NCI-H2196 (cell line): ENCODE data around the gene CFAP70.
"Not testable (repeated sequence)": the region's sequence is repeated elsewhere in the genome, so short reads cannot be mapped to it uniquely, and the experiment has no call there.

Source experiments
- DNase-seq: peaks from one replicate; lab custom pipeline; 2025; ENCODE audit not compliant: unreplicated experiment; lab: John Stamatoyannopoulos, UW

CFAP70 gene

GRCh38 chr10:73340121-73340520 is 18.5 kb downstream of the CFAP70 start:
- DNase-seq = no peak

- no peak for DNase-seq
Measured at GRCh38 chr10:73339436-73339835, 19.2 kb downstream of the CFAP70 start.

- DNase-seq = no peak
Measured at GRCh38 chr10:73338801-73339368, 19.8 kb downstream of the CFAP70 start.

DNA sequence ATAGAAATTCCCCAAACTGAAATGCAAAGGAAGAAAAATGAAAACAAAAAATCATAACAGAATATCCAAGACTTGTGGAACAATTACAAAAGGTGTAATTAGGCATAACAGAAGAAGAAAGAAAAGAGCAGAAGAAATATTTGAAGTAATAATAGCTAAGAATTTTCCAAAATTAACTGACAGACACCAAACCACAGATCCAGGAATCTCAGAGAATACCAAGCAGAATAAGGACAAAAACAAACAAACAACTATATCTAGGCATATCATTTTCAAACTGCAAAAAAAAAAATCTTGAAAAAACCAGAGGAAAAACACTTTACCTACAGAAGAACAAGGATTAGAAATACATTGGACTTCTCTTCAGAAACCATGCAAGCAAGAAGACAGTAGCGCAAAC is 25.5 kb downstream of the CFAP70 start:
- DNase-seq = no peak

- no peak for DNase-seq
Measured at GRCh38 chr10:73332379-73332778, 26.3 kb downstream of the CFAP70 start.

DNA sequence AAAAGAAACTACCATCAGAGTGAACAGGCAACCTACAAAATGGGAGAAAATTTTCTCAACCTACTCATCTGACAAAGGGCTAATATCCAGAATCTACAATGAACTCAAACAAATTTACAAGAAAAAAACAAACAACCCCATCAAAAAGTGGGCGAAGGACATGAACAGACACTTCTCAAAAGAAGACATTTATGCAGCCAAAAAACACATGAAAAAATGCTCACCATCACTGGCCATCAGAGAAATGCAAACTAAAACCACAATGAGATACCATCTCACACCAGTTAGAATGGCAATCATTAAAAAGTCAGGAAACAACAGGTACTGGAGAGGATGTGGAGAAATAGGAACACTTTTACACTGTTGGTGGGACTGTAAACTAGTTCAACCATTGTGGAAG is 30.1 kb downstream of the CFAP70 start:
- not testable (repeated sequence) for DNase-seq

DNA sequence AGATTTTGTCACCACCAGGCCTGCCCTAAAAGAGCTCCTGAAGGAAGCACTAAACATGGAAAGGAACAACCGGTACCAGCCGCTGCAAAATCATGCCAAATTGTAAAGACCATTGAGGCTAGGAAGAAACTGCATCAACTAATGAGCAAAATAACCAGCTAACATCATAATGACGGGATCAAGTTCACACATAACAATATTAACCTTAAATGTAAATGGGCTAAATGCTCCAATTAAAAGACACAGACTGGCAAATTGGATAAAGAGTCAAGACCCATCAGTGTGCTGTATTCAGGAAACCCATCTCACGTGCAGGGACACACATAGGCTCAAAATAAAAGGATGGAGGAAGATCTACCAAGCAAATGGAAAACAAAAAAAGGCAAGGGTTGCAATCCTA is 33.4 kb downstream of the CFAP70 start:
- DNase-seq = not testable (repeated sequence)

GRCh38 chr10:73323582-73323981 is 35.1 kb downstream of the CFAP70 start:
- DNase-seq = not testable (repeated sequence)

- DNase-seq = no peak
Measured at GRCh38 chr10:73310475-73310874, 48.2 kb downstream of the CFAP70 start.

DNA sequence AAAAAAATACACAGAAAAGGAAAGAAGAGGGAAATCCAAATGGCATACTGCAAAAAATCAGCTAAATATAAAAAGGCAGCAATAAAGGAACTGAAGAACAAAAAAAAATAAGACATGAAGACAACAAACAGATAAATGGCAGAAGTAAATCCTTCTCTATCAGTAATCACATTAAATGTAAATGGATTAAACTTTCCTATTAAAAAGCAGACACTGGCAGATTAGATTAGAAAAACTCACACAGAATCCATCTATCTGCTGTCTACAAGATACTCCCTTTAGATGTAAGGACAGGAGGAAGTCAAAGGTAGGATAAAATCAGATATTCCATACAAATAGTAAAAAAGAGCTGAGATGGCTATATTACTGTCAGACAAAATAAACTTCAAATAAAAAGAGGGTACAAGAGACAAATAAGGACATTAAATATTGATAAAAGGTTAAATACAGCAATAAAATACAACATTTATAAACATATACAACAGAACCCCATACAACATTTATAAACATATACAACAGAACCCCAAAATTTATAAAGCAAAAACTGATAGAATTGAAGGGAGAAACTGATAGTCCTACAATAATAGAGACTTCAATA is 51.4 kb downstream of the CFAP70 start:
- DNase-seq = no peak

GRCh38 chr10:73306171-73306708 is 52.4 kb downstream of the CFAP70 start:
- DNase-seq = no peak

GRCh38 chr10:73296946-73297345 is 61.7 kb downstream of the CFAP70 start:
- DNase-seq = no peak

DNA sequence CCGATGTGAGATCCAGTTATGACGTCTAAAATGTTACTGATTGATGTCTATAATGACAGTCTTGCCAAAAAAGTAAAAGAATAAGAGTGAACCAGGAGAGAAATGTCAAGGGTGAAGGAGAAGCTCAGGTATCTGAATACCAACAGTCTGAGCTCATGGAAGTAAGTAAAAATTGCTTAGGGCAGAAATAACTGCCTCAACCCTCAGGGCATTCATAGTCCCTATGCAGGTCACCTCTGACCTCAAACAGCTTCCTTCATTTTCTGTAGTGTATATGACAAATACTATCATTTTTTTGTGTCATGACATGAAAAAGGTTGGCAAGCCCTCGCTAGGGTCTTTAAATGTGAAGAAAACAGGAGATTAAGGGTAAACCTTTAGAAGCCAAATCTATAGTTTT is 65.2 kb downstream of the CFAP70 start:
- no peak for DNase-seq

GRCh38 chr10:73289958-73290357 is 68.7 kb downstream of the CFAP70 start:
- DNase-seq = no peak

- no peak for DNase-seq
Measured at GRCh38 chr10:73287441-73287840, 71.2 kb downstream of the CFAP70 start.

DNA sequence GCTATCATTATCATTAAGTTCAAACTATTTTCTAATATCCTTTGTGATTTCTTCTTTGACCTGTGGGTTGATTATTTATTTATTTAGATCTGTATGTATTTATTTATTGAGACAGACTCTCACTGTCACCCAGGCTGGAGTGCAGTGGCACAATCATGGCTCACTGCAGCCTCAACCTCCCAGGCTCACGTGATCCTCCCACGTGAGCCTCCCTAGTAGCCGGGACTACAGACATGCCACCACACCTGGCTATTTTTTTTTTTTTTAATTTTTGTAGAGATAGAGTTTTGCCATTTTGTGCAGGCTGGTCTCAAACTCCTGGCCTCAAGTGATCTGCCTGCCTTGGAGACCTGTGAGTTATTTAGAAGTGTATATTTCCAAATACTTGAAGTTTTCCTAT is 77.6 kb downstream of the CFAP70 start:
- no peak for DNase-seq

DNA sequence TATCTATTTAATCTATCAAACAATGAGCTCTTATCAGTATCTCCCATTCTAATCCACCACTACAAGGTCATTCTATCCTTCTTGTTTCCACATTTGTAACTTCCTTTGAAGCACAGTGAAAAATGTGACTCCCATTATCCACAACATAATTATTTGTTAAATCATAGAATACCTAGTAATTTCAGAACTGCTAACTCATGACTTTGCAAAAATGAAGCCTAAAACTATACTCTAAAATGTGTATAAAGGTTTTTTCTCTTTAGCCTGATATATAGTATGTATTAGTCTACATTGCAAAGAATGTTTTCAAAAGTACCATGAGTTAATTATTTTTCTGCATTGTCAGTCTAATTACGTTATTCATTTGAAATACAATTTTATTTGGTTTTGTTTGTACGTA is 94.2 kb downstream of the CFAP70 start:
- no peak for DNase-seq

GRCh38 chr10:73263693-73264347 is 94.8 kb downstream of the CFAP70 start:
- DNase-seq = no peak

- no peak for DNase-seq
Measured at GRCh38 chr10:73262880-73263555, 95.6 kb downstream of the CFAP70 start.

DNA sequence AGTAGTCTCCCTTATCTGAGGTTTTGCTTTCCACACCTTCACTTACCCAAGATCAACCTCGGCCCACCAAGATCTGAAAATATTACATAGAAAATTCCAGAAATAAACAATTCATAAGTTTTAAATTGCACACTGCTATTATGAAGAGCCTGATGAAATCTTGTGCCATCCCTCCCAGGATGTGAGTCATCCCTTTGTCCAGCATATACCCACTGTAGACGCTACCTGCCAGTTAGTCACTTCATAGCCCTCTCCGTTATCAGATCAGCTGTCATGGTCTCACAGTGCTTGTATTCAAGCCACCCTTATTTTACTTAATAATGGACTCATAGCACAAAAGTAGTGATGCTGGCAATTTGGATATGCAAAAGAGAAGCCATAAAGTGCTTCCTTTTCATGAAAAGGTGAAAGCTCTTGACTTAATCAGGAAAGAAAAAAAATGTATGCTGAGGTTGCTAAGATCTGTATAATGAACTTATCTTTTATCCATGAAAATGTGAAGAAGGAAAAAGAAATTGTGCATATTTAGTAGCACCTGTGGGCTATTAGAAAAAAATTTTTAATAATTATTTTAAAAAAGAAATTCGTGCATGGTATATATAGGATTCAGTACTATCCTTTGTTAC is 96.4 kb downstream of the CFAP70 start:
- DNase-seq = no peak

GRCh38 chr10:73261362-73261995 is 97.2 kb downstream of the CFAP70 start:
- DNase-seq = no peak
